ENCODE data around the gene HDAC7. TPM values are rescaled to one million over a fixed set of nuclear protein-coding genes. Genes with fewer than 3 reads are reported as not detected.
"Not testable (repeated sequence)": the region's sequence is repeated elsewhere in the genome, so short reads cannot be mapped to it uniquely, and the experiment has no call there.

Gene HDAC7
- polyA plus RNA-seq, 3 donors: 69.0 to 88.9 (median 86.4) TPM

DNA sequence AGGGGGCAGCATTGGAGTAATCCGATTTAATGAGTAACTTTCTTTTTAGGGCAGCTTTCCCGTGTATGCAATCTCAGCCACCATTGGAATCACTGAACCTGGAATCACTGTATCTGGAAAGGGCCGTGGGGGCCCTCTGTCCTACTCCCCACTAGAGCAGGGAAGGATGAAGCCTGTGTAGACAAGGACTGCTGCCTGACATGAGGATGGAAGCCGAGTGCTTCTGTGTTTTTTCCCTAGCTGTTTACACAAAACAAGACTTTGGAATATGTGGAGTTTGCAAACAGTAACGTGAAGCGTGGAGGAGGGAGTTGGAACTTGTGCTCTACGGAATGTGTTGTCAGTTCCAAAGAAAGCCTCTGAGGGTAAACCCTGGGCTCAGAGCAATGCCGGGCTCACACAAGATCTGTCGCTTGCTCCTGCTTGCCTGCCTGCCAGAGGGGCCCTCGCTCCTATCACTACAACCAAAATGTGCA is 32.4 kb upstream of the HDAC7 start:
- DNase-seq (ENCODE audit: extremely low read depth in 1 of 11, low read depth in 9 of 11, low spot score in 4 of 11): no peak

DNA sequence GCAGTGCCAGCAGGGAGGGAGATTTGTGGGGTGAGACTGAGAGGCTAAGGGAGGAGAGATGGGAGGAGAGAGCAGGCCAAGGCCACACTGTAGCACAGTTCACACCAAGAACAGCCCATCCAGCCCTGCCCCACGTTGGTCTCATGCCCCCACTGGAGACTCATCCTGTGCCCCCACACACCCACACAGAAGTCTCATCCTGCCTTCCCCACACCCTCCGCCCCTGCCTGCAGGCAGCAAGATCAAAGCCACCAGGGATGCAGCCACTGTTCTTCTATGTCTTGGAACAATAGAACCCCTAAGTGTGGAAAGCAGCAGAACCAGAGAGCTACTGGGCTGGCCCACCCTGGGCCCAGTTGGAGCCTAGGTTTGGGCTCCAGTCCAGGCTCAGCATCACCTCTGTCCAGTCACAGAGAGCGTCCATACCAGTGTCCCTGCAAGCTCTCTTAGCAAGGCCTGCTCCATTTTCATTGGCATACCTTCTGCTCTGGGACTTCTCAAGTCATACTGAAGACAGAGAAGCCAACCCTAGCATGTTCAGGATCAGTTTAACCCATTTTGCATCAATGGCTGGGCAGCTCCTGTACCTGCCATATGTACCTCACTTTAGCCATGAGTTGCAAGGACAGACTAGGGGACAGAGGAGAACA is 31.7 kb upstream of the HDAC7 start:
- DNase-seq (ENCODE audit: extremely low read depth in 1 of 11, low read depth in 9 of 11, low spot score in 4 of 11): no peak

DNA sequence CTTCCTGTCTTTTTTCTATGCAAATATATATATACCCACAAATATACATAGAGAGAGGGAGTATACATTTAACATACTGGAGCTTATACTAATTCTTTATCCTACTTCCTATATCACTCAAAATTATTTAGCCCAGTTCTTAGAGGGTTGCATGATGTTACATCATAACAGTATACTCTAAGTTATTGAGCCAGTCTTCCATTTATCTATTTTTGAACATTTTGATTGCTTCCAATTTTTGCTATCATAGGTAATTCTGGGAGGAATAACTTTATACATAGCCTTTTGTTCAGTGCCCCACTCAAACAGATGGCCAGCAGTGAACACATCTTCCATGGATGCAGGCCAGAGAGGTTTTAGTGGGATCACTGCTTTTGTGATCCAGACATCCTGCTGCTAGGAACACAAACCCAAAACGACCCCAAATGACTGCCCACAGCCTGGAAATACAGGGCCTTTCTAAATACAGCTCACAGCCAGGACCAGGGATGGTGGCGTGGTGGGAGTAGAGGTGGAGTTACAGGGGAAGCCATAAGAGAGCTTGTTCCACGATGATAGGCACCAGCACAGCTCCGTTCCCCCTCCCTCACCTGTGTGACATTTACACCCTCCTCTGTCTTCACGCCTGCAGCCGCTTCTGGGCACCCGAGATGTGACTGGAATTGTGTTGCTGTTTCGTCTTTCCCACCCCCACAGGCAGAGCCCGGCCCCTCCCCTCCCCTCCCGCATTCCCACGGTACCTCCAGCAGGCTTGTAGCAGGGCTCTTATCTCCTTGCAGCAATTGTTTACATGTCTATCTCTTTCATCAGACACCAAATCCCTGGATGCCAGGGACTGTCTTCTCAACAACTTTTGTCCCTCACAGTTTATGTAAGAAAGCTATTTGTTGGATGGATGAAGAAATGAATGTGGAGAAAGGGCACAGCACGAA is 30.7 kb upstream of the HDAC7 start:
- no peak for DNase-seq (ENCODE audit: extremely low read depth in 1 of 11, low read depth in 9 of 11, low spot score in 4 of 11)

DNA sequence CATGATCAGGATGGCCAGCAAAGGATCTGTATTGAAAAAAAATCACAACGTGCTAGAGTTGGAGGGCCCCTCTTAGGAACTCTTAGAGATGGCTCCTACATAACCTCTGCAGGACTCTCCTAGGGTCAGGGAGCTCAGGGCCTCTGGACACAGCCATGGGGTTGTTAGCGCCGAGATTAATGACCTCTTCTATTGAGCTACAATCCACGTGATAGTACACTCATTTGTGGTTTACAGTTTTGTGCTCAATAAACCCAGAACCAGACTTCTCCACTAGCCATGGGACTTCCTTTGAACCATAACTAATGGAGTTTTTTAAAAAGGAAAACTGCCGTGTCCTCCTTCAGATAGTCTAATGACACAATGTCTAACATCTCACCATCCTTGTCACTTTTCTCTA is 29.6 kb upstream of the HDAC7 start:
- DNase-seq (ENCODE audit: extremely low read depth in 1 of 11, low read depth in 9 of 11, low spot score in 4 of 11): no peak

DNA sequence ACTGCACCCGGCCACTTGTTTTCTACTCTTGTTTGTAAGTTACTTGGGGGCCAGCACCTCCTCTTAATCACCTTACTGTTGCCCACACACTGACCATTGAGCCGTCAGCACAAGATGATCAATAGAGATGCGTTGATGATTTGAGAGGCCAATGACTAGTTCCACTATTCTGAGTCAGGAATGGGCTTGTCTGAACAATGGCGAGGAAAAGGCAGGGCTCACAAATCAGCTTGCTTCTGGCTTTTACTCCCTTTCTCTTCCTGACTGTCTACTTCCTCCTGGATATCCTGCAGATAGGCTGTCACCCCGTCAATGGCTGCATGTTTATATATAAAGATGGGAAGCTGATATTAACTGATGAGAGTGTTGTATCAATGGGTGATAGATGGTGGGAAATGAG is 29.1 kb upstream of the HDAC7 start:
- no peak for DNase-seq (ENCODE audit: extremely low read depth in 1 of 11, low read depth in 9 of 11, low spot score in 4 of 11)

DNA sequence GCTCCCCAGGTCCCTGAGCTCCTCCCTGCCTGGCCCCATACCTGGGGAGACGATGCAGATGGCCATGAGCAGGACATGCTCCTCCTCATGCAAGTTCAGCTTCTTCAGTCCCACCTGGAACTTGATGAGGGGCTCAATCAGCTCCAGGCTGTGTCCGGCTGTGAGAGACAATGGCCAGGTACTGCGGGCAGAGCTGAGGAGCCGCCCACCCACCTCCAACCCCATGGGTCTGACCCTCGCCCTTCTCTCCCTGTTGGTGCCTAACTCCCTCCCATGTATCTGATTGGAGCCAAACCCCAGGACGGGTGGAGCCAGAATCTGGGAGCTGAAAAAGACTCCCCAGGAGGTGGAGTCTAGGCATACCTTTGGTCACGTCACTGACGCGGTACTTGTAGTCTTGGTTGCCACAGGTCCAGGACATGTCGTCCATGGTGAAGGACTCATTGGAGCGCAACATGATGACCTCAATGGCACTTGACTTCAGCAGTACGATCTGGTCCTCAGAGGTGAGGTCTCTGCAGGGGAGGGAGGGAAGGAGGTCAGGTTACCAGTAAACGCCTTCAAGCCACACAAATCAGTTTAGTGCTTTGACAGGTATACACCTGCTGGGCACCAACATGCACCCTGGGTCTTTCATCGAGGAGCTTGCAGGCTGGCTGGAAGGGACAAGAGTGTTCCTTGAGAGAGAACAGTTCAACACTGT is 26.7 kb upstream of the HDAC7 start:
- no peak for DNase-seq (ENCODE audit: extremely low read depth in 1 of 11, low read depth in 9 of 11, low spot score in 4 of 11)

DNA sequence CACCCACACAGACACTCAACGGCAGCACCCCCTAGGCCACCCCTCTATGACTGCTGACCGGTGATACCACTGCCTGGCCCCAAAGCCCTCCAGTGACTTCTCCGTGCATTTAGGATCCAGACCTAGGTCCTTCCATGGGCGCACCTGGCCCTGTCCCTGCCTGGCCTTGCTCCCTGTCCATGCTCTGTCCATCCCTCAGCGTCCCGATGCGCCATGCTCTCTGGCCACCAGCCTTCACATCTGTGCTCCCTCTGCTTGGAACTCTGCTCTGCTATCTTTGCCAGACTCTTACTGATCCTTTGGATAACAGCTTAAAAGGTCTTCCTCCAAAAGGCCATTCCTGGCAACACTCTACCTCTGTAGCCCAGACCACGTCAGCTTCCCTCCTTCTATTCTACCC is 25.4 kb upstream of the HDAC7 start:
- no peak for DNase-seq (ENCODE audit: extremely low read depth in 1 of 11, low read depth in 9 of 11, low spot score in 4 of 11)

DNA sequence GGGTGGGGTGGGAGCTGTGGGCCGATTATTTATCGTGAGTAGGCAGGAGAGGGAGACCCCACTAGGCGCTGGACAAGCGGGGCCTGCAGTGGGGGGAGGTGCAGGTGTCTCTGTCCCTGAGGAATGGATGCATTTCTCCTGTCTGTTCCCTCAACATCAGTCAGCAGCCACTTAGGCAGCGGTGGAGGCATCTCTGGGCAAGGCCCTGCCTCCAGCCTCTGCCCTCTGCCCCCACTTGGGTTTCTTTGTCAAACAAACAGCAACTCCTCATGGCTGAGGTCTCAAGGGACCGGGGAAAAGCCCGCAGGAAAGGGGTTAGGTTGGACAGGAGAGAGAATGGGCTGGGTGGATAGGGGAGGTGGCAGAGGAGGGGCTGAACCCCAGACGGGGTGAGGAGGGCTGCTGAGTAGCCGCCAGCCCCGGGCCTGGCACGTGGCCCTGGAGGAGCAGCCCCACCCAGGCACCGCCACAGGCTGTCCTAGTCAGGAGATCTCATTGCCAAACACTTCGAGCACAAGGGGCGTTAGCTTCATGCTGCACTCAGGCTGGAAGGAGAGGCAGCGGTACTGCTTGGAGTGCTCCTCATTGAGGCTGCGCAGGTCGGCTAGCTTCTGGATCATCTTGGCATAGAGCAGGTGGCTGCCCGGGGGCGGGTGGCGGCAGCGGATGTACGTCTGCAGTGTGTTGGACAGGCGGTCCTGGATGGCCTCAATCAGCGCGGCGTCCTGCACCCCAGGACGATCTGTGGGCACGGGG is 24.7 kb upstream of the HDAC7 start:
- no peak for DNase-seq (ENCODE audit: extremely low read depth in 1 of 11, low read depth in 9 of 11, low spot score in 4 of 11)

DNA sequence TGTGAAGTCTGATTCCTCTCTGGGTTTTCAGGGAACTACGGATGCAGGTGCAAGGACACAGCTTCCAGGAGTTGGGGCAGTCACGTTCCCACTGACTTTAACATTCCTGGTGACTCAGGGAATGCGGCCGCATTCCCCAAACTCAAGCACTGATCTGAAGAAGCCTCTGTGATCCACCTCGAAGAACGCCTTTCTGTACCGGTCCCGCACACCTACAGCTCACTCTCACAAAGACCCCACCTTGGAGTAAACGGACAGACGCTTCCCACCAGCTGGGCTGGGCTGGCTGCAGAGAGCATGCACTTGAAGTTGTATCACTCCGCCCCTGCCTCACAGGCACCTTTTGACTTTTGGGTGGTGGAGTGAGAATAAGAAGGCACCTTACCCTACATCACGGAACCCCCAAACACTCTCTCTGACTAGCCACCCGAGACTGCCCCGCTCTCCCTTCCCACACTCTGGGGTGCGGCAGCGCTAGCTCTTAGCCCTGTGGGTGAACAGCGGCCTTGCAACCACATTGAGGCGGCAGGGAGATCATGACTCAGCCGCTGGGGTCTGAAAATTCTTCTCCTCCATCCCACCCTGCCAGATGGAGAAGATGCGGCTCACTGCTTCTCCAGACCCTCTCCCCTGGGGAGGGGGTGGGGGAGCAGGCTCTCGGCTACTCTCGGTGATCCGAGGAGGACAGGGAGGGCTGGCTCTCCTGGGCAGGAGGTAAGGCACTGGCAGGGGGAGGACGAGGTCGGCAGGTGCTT is 23.7 kb upstream of the HDAC7 start:
- DNase-seq (ENCODE audit: extremely low read depth in 1 of 11, low read depth in 9 of 11, low spot score in 4 of 11): no peak

DNA sequence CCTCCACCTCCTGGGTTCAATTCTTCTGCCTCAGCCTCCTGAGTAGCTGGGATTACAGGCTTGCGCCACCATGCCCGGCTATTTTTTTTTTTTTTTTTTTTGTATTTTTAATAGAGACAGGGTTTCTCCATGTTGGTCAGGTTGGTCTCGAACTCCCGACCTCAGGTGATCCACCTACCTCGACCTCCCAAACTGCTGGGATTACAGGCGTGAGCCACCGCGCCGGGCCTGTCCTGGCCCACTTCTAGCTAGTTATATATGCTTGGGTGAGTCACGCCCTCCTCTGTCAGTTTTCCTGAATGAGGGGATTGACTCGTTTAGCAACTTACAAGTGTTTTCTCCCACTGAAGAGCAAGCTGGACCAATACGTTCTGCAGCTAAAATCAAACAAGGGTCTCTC is 22.8 kb upstream of the HDAC7 start:
- DNase-seq (ENCODE audit: extremely low read depth in 1 of 11, low read depth in 9 of 11, low spot score in 4 of 11): not testable (repeated sequence)

DNA sequence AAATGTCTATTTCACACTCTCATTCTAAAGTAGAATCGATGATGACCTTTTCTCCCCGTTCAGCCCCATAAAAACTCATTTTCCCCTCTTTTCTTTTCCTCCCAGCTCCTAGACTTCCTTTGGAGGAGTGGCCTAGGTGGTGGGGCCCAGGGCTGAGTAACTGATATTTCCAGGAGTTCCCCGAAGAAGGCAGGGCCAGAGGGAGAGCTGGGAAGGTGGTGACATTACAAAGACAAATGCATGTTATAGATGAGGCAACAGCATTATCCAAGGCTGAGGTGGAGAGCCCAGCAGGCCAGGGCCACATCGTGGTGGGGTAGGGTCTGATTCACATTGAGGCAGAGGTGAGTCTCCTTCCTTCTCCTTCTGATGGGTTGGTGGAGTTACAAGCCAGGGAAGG is 22.2 kb upstream of the HDAC7 start:
- no peak for DNase-seq (ENCODE audit: extremely low read depth in 1 of 11, low read depth in 9 of 11, low spot score in 4 of 11)

DNA sequence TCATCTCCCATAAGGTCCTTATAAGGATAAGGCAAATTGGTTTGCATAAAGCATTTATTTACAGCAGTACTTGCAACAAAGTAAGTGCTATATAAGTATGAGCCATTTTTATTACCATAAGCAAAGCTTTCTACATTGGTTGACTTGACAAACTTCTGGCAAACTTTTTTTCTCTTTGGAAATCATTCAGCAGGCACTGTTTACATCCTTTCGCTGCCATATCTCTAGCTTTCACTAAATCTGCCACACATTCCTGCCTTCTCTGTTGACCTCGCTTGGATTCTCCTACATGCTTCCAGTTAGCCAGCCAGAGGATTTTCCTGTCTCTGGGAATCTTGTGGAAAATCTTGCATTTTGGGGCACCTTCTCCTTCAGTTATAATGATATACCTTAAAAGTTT is 21.8 kb upstream of the HDAC7 start:
- no peak for DNase-seq (ENCODE audit: extremely low read depth in 1 of 11, low read depth in 9 of 11, low spot score in 4 of 11)

DNA sequence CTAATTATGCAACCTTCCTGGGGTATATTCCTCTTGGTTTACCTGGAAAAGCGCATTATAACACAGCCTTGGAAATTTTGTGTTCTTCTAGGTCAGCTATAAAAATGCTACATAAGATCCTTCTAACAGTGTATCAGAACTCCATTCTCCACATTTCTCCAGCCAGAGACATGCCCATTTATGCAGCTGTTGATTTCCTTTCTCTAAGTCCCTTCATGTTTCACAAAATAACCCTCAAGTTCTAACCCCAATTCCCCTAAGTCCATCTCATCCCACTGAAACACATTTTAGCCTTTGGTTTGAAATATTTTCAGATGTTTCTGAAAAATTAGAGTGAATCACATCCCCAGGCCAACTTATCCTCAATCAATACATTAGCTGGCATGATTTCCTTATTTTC is 20.9 kb upstream of the HDAC7 start:
- no peak for DNase-seq (ENCODE audit: extremely low read depth in 1 of 11, low read depth in 9 of 11, low spot score in 4 of 11)

DNA sequence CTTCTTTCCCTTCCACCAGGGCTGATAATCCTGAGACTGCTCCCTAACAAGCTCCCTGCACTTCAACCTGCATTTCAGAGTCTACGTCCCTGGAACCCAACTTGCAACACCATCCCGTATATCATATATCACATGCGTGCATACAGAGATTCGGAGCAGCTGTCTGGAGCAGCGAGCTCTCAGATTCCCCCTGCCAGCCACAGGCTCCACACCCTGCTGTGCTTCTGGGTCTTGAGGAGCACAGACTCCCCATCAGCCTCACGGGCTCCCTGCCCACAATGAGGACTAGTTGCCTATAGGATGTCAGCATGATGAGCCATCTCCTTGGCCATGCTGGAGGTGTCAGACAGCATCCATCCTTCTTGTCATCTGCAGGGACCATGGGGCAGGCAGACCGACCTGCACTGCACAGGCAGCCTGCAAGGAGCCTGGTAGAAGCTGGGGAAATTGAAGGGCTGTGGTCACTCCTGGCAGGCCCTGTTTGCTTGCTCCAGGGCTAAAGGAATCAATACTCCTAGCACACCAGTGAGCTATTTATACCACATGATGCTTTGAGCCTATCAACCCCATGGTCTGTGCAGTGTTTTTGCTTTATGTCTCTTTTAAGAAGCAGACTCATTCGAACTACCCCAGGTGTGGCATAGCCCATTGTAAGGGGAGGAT is 19.6 kb upstream of the HDAC7 start:
- DNase-seq (ENCODE audit: extremely low read depth in 1 of 11, low read depth in 9 of 11, low spot score in 4 of 11): no peak

DNA sequence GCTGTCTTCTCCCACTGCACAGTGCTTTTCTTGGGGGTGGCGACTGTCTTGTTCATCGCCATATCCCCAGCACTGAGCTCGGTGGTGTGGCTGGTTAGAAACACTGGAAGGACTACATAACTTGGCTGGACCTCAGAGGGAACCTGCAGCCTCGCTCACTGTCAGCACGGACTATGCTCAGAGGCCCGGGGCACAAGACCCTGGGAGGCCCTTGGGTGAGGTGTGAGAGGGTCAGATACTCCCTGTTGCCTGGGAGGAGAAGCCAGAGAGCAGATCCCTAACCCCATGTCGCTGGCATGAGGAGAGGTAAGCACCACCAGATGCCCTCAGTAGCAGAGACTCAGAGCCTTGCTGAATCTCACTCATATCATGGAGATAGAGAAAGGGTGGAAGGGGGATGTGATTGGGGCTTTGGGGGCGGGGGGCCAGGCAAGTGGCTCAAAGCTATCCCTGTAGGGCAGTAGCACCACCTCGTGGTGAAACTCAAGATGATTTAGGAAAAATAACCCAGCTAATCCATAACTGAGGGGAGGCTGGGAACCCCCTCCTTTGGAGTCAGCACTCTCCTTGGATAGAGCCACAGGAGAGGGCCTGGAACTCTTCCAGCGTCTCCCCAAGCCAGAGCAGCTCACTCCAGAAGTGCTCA is 18.7 kb upstream of the HDAC7 start:
- DNase-seq (ENCODE audit: extremely low read depth in 1 of 11, low read depth in 9 of 11, low spot score in 4 of 11): no peak

DNA sequence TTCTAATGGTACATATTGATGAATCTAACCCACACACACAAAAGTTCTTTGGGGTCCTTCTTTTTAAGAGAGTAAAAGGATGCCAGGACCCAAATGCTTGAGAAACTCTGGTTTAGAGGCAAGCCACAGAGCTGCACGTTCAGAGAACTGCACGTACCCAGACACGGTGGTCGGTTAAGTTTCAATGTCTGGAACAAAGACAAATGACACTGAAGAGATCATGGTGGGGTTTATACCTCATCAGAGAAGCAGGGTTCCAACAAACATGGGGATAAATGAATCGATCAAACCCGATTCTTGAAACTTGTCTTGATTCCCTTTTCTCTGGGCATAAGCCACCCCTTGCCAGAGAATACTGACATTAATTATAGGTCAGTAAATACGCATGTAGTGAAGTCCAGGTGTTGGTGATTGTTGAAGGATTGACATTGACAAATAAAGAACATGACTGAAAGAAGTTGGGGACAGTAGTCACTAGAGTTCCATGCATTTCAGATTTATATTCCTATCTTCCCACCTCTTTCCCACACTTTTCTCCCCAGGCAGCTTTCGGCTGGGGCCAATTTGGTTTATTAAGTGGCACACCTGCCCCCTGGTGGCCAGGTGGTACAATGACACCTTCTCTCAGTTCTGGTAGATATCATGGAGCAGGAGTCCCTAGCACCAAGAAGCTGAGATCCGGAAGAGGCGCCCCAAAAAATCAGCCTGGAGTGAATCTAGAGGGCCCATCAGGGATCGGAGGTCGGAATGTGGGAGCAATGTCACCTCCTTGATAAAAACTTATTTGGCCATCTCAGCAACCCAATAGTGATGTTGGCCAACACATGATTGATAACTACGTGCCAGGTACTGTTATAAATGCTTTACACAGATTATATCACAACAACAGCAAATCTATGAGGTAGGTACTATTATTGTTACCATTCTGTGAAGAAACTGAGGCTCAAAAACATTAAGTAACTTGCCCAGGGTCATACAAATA is 17.8 kb upstream of the HDAC7 start:
- DNase-seq (ENCODE audit: extremely low read depth in 1 of 11, low read depth in 9 of 11, low spot score in 4 of 11): no peak

DNA sequence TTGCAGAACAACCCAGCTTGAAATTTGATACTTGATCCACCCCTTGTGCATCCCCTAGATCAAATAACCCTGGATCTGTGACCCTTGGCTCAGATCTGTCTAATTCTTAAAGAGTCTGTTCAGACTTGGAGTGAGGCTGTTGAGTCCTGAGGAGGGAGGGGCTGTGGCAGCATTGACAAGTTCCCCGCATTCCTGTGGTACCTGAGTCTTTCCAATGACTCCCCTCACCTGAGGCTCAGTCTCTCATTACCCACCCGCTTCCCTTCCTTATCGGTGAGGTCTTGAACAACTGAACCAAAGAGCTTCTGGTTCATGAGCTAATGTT is 16.1 kb upstream of the HDAC7 start:
- DNase-seq (ENCODE audit: extremely low read depth in 1 of 11, low read depth in 9 of 11, low spot score in 4 of 11): no peak

Measured in renal cortex interstitium (tissue), 11 donors.